Stimulated activated CD4-positive, alpha-beta T cell treated with anti-CD3 and anti-CD28 coated beads, Interleukin-4, amount 100 ng/mL, for 24 hours (primary cell): ENCODE data around the gene OR2H2.

Experiments used
- DNase-seq: peaks from one replicate; pipeline ENCODE4 v3.0.0-alpha.2; 2020

OR2H2 gene

DNA sequence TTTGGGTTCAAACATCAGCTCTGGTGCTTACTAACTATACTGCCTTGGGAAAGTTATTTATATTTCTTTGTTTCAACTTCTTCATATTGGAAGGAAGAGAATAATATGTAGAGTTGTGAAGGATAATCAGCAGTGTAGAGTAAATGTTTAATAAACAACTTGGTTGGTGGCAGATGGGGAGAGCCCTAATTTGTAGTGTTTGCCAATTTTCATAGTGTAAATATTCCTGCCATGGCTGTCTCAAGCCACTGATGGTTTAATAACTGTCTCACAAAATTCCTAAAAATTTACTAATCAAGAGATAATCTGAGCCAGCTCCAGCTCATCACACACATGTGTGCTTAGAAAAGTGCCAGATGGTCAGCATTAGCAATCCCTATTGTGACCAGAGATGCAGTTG is at the start of gene OR2H2:
Gene OR2H2, plus strand, starts transcription at position 301 of the 400 bp plus-strand sequence. CDS start 2,824 bp downstream, outside the sequence.
- DNase-seq = no peak

DNA sequence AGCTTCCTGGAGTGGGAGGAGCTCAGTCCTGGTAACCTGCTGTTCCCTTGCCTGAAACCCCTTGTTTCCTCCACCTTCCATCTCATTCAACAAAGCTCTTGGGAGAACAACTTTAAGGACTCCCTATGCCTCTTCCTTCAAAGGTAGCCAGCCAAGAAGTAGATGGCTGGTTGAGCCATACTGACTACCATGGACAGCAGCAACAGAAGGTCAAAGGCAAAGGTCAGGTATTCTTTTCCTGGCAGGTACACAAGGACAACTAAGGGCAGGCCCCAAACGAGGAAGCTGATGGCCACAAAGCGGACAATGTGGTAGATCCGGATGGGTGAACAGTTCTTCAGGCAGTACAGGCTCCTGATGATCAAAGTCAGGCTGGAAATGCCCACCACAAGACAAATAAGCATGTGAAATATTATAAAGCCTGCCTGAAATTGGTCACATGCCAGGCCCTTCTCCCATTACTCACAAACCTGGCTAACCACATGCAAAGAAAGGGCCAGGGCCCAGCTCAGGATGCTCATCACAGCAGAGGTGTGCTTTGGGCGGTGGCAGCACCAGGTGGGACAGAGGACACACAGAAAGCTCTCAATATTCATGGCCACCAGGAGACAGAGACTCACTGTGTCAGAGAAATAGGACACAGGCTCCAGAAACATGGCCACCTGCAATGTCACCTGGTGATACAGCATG is 47.1 kb upstream of the OR2H2 start:
- no peak for DNase-seq

DNA sequence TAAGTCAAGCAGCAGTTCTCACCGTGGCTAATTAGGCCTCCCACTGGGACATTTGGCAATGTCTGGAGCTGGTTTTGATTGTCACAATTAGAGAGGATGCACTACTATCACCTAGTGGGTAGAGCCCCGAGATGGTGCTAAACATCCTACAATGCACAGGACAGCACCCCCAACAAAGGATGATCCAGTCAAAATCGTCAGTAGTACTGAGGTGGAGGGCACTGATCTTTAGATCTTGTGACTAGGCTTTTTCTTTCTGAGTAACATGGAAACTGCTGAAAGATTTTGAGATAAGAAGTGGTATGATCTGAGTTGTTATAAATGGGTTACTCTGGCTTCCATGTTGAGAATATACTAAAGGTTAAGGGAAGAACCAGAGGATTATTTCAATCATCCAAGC is 37.3 kb upstream of the OR2H2 start:
- no peak for DNase-seq

DNA sequence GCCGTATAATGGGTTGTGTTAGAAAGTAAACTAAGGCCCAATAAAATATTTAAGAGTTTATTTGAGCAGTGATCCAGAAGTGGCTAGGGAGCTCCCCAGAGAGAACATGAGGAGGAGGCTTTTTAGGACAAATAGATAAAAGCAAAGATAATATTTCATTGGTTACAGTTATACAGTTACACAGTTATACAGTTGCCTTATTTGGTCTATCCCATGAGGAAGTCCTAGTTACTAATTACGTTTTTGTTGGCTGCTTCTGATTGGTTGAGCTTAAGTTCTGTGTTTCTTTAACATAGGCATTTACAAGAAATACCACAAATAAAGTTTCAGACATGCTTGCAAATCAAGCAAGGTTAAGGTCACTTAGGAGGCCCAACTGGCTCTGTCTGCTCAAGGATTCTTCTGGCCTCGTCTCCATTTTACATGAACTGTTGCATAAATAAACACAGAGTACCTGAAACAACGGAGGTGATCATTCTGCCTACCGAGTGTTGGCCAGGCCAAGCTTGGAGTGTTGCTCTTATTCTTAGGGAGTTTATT is 32.3 kb upstream of the OR2H2 start:
- no peak for DNase-seq

DNA sequence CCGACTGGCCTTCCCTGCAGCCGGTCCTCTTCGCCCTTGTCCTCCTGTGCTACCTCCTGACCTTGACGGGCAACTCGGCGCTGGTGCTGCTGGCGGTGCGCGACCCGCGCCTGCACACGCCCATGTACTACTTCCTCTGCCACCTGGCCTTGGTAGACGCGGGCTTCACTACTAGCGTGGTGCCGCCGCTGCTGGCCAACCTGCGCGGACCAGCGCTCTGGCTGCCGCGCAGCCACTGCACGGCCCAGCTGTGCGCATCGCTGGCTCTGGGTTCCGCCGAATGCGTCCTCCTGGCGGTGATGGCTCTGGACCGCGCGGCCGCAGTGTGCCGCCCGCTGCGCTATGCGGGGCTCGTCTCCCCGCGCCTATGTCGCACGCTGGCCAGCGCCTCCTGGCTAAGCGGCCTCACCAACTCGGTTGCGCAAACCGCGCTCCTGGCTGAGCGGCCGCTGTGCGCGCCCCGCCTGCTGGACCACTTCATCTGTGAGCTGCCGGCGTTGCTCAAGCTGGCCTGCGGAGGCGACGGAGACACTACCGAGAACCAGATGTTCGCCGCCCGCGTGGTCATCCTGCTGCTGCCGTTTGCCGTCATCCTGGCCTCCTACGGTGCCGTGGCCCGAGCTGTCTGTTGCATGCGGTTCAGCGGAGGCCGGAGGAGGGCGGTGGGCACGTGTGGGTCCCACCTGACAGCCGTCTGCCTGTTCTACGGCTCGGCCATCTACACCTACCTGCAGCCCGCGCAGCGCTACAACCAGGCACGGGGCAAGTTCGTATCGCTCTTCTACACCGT is 31.5 kb upstream of the OR2H2 start:
- DNase-seq = no peak

DNA sequence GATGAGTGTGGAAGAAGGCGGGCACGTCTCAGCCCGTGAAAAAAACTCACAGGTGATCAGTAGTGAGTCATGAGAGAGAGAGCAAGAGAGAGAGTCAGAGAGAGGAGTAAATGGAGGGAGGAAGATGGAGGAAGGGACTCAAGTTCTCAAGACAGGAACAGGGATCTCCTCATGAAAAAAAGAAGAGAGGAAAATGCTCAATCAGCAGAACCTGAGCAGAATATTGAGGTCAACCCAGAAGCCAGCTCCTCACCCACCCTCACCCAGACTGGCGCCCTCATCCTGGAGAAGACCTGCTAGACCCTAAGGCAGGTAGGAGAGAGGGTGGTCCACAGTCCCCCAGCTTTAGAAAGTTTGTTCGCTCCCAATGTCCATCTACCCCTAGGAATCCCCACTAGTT is 30.2 kb upstream of the OR2H2 start:
- DNase-seq = no peak

DNA sequence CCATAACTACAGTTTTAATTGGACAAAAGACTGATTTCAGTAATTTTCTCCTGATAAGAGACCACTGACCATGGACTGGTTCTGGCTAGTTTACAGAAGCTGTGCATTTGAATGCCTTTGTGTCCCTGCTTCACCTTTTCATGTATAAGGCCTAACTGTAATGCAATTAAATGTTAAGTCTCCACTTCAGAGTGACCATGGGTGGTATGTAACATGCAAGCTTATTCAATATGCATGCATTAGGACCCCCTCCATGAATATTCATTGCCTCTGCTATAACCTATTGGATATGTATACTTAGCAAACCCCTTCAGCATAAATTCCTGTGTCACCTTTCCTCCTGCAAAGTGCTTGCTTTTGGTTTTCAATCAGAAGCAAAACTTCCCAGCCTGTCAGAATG is 27.6 kb upstream of the OR2H2 start:
- no peak for DNase-seq

DNA sequence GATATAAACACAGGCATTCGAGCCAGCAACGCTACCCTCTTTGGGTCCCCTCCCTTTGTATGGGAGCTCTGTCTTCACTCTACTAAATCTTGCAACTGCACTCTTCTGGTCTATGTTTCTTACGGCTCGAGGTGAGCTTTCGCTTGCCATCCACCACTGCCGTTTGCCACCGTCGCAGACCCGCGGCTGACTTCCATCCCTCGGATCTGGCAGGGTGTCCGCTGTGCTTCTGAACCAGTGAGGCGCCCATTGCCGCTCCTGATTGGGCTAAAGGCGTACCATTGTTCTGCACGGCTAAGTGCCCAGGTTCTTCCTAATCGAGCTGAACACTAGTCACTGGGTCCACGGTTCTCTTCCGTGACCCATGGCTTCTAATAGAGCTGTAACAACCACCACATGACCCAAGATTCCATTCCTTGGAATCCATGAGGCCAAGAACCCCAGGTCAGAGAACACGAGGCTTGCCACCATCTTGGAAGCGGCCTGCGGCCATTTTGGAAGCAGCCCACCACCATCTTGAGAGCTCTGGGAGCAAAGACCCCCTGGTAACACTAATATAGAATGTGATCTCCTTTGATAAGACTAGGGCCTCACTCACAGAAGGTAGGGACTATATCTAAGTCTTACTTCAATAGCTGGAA is 26.4 kb upstream of the OR2H2 start:
- DNase-seq = no peak

DNA sequence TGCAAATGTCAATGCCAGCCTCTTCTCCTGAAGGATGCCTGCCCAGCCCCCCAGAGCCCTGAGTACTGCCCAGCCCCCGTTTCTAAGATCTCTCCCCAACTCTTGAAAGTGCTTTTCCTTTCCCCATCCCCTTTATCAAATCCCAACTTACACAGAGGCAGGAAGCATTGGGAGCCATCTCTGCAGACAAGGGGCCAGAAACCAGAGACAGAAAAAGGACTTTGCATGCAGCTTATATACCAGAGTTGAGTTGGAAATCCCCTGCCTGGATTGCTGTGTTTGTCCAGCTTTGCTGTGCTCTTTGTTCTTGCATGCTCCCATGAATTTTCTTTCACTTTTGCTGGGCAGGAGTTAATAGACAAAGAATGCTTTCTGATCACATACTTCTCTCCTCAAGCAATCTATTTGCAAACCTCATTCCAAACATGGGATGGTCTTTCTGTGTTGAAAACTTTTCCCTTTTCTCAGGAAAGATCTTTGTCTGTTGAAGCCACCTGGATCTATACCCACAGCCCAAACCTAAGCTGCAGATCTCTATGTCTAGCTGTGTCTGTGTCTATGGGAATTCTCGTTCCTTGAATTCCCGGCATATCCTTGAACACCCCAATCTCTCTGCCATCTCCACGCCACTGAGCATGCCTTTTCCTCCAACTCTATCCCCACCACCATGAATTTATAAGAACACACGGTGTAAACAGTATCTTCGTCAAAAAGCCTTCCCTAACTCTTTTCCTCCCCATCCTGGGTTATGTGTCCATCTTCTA is 25.2 kb upstream of the OR2H2 start, which contains the start of gene UBD:
Gene UBD, minus strand, starts transcription at position 209 of the 764 bp plus-strand sequence. Its CDS starts 31 bp downstream, at position 178.
- no peak for DNase-seq

DNA sequence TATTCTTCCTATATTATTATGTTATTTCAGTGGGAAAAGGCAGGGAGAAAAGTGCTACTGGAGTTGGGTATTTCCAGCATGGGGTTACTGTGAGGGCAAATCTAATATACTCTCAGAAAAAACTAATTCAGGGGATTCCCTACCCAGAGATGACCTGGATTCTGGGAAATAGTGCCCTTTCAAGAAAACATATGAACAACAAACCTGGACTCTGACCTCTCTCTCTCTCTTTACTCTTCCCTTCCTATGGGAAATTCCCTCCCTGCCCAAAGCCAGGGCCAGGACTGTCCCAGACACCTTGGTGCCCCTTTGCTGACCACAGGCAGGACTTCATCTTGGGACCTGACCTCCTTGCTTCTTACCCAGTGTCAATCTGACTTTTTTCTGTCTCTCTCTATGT is 23.8 kb upstream of the OR2H2 start:
- DNase-seq = no peak

DNA sequence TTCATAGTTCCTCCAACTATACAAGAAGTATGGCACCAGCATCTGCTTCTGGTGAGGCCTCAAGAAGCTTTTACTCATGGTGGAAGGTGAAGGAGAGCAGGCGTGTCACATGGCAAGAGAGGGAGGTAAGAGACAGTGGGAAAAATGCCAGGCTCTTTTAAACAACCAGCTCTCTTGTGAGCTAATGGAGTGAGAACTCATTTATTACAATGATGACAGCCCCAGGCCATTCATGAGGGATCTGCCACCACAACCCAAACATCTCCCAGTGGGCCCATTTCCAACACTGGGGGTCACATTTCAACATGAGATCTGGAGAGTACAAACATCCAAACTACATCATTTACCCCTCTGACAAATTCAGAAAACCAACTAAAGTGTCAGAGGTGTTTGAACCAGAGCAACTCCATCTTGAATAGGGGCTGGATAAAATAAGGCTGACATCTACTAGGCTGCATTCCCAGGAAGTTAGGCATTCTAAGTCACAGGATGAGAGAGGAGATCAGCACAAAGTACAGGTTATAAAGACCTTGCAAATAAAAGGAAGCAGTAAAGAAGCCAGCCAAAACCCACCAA is 23.2 kb upstream of the OR2H2 start:
- no peak for DNase-seq

DNA sequence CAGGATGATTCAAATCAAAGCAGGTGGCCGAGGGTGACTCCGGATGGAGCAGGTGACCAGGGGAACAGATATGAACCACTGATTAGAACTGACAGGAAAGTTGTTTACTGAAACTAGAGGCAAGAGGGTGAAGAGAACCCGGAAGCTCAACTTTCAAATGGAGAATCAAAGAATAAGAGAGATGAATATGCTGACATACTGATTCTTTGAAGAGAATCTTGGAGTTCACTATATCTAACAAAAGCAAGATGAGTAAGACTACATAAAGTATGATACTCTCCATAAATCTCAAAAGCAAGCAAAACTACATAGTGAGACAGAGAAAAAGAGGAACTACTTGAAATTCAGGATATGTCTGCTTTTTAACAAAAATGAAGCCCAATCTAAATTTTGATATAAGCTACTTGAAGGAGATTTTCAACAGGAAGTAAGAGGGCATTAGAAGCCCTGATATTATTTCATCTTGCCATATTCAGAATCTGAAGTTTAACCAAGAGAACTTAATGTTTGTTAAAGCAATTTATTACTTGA is 21.4 kb upstream of the OR2H2 start:
- no peak for DNase-seq

DNA sequence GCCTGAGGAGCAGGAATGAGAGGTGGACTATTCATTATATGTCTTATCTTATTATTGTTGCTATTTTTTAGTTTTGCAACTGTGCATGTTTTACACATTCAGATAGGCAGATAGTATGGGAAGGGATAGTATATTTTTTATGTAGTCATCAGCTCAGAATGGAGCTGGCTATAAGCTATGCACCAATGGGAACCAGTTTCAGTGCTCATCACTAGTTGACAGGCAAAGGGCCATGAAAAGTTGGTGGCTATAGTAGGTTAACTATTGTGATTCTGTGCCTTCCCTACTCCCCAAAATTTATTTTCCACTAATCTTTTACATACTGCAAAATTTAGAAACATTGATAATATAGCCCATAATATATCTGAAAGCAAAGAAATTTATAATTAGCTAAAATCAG is 20.0 kb upstream of the OR2H2 start:
- DNase-seq = no peak

DNA sequence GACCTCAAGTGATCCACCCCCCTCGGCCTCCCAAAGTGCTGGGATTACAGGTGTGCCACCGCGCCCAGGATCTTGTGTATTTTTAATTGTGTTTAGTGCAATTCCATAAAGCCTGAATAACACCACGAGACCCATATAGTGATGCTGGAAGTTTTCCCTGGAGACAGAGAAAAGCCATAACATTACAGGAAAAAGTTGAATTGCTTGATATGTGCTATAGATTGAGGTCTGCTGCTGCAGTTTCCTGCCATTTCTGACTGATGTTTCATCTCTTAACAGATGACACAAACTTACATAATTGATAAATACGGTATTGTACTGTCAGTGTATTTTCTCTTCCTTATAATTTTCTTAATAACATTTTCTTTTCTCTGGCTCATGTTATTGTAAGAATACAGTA is 18.1 kb upstream of the OR2H2 start:
- DNase-seq = no peak

DNA sequence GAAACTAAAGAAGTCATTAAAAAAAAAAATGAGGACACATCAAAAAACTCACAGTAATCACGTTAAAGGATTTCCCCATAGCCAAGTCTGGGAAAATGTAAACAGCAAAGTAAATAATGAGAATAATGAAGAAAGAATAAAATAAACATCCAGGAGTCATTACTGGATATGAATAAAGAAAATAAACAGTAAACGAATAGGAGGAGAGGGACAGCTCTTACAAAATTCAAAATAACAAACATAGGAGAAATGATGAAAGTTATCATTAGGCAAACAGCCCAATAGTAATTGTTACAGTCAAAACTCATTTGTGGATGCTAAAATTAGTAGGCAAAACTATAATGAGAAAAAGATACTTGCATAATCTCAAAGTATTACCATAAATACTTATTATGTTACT is 17.4 kb upstream of the OR2H2 start:
- no peak for DNase-seq

DNA sequence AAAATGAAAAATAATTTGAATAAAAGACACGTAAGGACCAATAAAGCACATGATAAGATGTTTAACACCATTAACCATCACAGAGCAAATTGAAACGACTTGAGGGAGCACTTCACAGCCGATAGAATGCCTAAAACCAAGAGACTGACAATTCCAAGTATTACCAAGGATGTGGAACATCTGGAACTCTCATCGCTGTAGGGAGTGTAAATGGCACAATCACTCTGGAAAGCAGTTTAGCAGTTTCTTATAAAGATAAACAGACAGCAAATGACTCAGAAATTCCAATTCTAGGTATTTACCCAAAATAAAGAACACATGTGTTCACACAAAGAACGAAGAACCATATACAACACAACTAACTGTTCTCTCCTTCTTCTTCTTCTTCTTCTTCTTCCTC is 16.9 kb upstream of the OR2H2 start:
- no peak for DNase-seq

DNA sequence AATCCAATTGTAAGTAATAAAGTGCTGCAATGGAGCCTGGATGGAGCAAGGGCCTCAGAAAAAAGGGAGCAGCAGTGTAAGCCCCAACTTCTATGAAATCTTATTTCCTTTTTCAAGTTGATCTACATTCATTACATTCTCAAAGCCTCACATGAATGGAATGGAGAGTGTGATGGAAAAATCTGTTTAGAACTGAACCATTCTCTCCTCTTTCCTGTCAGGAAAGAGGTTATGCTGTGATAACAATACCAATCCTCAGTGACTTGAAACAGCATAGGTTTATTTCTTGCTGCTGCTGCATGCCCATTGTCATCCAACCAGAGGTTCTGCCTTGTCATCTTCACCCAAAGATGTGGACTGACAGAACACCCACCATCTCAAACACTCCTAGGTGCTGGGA is 8.9 kb upstream of the OR2H2 start:
- no peak for DNase-seq

DNA sequence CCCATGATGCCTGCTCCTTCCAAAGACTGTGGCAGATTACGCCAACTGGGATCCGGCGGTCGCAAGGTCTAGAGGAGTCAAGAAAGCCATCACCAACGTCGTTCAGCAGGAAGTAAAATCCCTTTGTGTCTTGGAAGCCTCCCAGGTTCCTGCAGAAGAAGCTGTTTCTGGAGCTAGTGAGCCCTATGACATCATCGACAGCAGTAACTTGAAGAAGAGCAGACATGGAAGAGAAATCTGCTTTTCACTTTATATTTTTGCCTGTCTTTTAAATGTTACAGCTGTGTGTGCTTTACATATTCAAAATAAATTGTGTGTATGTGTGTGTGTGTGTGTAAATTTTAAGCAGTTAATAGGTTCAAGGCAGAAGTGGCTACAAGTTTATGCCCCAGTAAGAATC is 7.4 kb upstream of the OR2H2 start:
- no peak for DNase-seq

DNA sequence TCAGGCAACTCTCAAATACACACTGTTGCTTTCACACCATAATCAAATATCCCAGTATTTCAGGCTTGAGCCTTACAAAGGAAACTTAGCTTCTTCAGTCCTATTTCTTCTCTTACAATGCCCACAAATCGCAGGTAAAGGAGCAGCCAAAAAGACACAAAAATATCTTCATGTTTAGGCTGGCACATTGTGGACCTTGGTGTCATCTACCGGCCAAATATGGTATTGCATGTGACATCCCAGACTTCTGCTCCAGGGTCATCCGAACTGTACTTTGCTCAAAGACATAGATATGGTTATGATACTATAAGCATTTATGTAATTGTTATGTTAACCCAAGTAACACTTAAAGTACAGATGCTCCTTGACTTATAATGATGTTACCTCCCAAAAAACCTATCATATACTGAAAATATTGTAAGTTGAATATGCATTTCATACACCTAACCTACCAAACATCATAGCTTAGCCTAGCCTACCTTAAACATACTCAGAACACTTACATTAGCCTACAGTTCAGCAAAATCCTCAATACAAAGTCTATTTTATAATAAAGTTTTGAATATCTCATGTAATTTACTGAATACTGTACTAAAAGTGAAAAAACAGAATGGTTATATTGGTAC is 4.6 kb downstream of the OR2H2 start:
- peak; percentile 66 for DNase-seq

DNA sequence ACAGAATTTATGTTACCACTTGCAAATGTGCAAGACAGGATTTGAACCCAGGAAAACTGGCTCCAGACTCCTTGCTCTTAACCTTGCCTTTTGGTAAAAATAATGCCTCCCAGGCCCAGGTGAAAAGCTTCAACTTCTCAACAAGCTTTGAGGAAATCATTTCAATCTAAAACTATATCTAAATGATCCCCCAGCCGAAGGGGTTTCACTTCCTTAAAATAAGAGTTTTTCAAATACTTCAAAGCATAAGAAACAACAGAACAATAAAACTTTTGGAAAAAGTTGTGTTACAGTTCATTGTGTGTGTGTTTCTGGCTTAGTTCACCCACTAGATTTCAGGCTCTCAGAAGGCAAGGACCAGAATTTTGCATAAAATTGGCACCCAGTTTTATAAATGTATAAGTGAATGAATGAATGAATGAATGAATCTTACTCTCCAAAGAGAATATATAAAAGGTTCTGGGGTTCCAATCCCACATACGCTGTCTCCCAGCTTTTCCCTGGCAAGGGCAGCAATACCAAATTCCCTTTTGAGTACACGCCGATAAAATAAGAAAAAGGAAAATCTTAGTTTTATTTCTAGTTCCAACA is 5.4 kb downstream of the OR2H2 start:
- DNase-seq = no peak

DNA sequence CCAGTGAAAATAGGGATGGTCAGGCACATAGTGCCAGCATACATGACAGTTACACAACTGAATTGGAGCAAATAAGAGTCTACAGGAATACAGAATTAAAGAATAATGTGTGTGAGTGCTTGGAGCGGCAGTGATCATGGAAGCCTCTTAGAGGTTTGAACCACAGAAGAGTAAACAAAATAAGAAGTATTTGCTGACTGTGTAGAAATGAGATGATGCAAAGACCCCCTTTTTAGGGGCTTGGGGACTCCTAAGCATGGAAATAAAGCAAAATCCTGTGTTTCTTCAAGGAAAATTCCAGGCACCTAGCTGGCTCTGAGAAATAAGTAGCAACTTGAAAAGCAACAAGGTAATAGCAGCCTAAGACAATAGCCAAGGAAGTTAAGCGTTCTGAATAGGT is 6.8 kb downstream of the OR2H2 start:
- no peak for DNase-seq
